Neuronal stem cell (in vitro differentiated cells): ENCODE data around the gene LRP4.

Source experiments
- DNase-seq: peaks from one replicate; pipeline ENCODE4 v3.0.0-alpha.2; 2013; ENCODE audit warnings: low spot score
- H2AFZ ChIP-seq: one replicate; pipeline ENCODE4 v1.6.1; 2013; ENCODE audit warnings: mild to moderate bottlenecking, low read length, inconsistent platforms
- H2AK5ac ChIP-seq: 2 replicates; pipeline ENCODE4 v1.6.1; 2013; ENCODE audit warnings: low read depth, mild to moderate bottlenecking, inconsistent platforms, low read length, moderate library complexity, mixed read lengths
- H2BK120ac ChIP-seq: 2 replicates; pipeline ENCODE4 v1.6.1; 2013; ENCODE audit warnings: low read depth, mild to moderate bottlenecking, inconsistent platforms, low read length, moderate library complexity, mixed read lengths
- H2BK12ac ChIP-seq: one replicate; pipeline ENCODE4 v1.6.1; 2013; ENCODE audit warnings: low read length, inconsistent platforms
- H2BK15ac ChIP-seq: 2 replicates; pipeline ENCODE4 v1.6.1; 2013; ENCODE audit warnings: mild to moderate bottlenecking, low read length, inconsistent platforms, mixed read lengths
- H2BK5ac ChIP-seq: one replicate; pipeline ENCODE4 v1.6.1; 2013; ENCODE audit warnings: inconsistent platforms, mild to moderate bottlenecking, low read length, moderate library complexity
- H3K14ac ChIP-seq: one replicate; pipeline ENCODE4 v1.6.1; 2013; ENCODE audit warnings: low read length, inconsistent platforms
- H3K18ac ChIP-seq: 2 replicates; pipeline ENCODE4 v1.6.1; 2013; ENCODE audit warnings: low read length, inconsistent platforms
- H3K23ac ChIP-seq: 2 replicates; pipeline ENCODE4 v1.6.1; 2013; ENCODE audit warnings: low read depth, mild to moderate bottlenecking, mixed read lengths, low read length, inconsistent platforms; ENCODE audit not compliant: poor library complexity
- H3K27ac ChIP-seq: replicated peaks from 3 replicates; pipeline ENCODE4 v1.5.1; 2013; ENCODE audit warnings: low read length, inconsistent platforms
- H3K27me3 ChIP-seq, 3 experiments: 2 replicates each; pipeline ENCODE4 v1.6.1; 2013; ENCODE audit warnings: low read length in 3 of 3, mild to moderate bottlenecking in 2 of 3, inconsistent platforms in 1 of 3, low read depth in 1 of 3, mixed read lengths in 1 of 3, moderate library complexity in 1 of 3; ENCODE audit not compliant: control insufficient read depth in 3 of 3, insufficient read depth in 3 of 3
- H3K36me3 ChIP-seq, 2 donors: replicated peaks in 1 of 2; 2 replicates each; pipeline ENCODE4 v1.6.1; 2013; ENCODE audit warnings: low read length in 2 of 2; ENCODE audit not compliant: control insufficient read depth in 2 of 2, insufficient read depth in 2 of 2
- H3K4ac ChIP-seq: 2 replicates; pipeline ENCODE4 v1.6.1; 2013; ENCODE audit warnings: inconsistent platforms, mild to moderate bottlenecking, low read length, moderate library complexity
- H3K4me1 ChIP-seq, 2 donors: 1 replicate in 1 of 2; 2 replicates in 1 of 2; pipeline ENCODE4 v1.6.1; 2013; ENCODE audit warnings: low read length in 2 of 2, low read depth in 1 of 2; ENCODE audit not compliant: control insufficient read depth in 2 of 2, insufficient read depth in 1 of 2
- H3K4me2 ChIP-seq: one replicate; pipeline ENCODE4 v1.6.1; 2013; ENCODE audit warnings: mild to moderate bottlenecking, low read length, inconsistent platforms; ENCODE audit not compliant: insufficient read depth, poor library complexity, severe bottlenecking
- H3K4me3 ChIP-seq, 2 donors: 2 replicates each; pipeline ENCODE4 v1.5.1; 2013; ENCODE audit warnings: low read length in 2 of 2, mild to moderate bottlenecking in 2 of 2, inconsistent platforms in 1 of 2, moderate library complexity in 1 of 2
- H3K79me1 ChIP-seq: one replicate; pipeline ENCODE4 v1.6.1; 2013; ENCODE audit warnings: low read depth, mild to moderate bottlenecking, inconsistent platforms, low read length, moderate library complexity
- H3K9ac ChIP-seq: one replicate; pipeline ENCODE4 v1.6.1; 2013; ENCODE audit warnings: mild to moderate bottlenecking, low read depth, low read length, inconsistent platforms; ENCODE audit not compliant: poor library complexity
- H3K9me3 ChIP-seq, 2 donors: replicated peaks in 1 of 2; 2 replicates each; pipeline versions ENCODE3 to v1.6.1; 2013; ENCODE audit warnings: low read length in 2 of 2, mild to moderate bottlenecking in 2 of 2, inconsistent platforms in 1 of 2, low read depth in 1 of 2, mixed read lengths in 1 of 2, moderate library complexity in 1 of 2; ENCODE audit not compliant: control insufficient read depth in 2 of 2, insufficient read depth in 1 of 2
- H4K8ac ChIP-seq: one replicate; pipeline ENCODE4 v1.6.1; 2013; ENCODE audit warnings: low read depth, mild to moderate bottlenecking, inconsistent platforms, low read length, moderate library complexity
- H4K91ac ChIP-seq: one replicate; pipeline ENCODE4 v1.6.1; 2013; ENCODE audit warnings: low read length, low read depth, mild to moderate bottlenecking, inconsistent platforms; ENCODE audit not compliant: poor library complexity
- WGBS, 2 donors: extraction: QIAGEN DNeasy Blood & Tissue Kit; methylation state at CpG; one replicate each; pipeline ENCODE4 v1.1.7; 2013; ENCODE audit warnings: missing lambda C conversion rate in 2 of 2, mixed read lengths in 1 of 2; ENCODE audit not compliant: insufficient read length in 2 of 2, insufficient replicate concordance in 1 of 2; ENCODE audit errors: extremely low coverage in 2 of 2; 5-methylcytosine and 5-hydroxymethylcytosine counted together

LRP4 gene

GRCh38 chr11:46953093-46953492 lies 34.7 kb upstream of the LRP4 start:
- H3K79me1 ChIP-seq, result peaks cover 2% of the 10 kb centered on the region
- peaks cover 0 to 30% of the 10 kb centered on the region in 2 donors for H3K36me3 ChIP-seq
- no peak overlapping the region for H3K18ac ChIP-seq
- no peak overlapping the region for H2BK12ac ChIP-seq
- no peak overlapping the region for H2AK5ac ChIP-seq
- H4K8ac ChIP-seq, result no peak overlapping the region
- no peak overlapping the region for H3K27ac ChIP-seq
- no peak overlapping the region for H3K14ac ChIP-seq
- no peak overlapping the region for H2BK15ac ChIP-seq
- H3K4ac ChIP-seq, result no peak overlapping the region
- WGBS, 2 donors, result 100% methylated on average over 3 of the region's 5 CpGs; no CpG with 5 or more reads in 1 of the 2 donors
- H2BK120ac ChIP-seq, result no peak overlapping the region
- H2BK5ac ChIP-seq, result no peak overlapping the region
- no peak overlapping the region for H4K91ac ChIP-seq
- no peaks in the 10 kb centered on the region for H3K27me3 ChIP-seq
- H3K9ac ChIP-seq, result no peak overlapping the region
- H3K9me3 ChIP-seq, result no peaks in the 10 kb centered on the region
- no peak for DNase-seq
- no peak overlapping the region for H3K4me3 ChIP-seq
- no peak overlapping the region for H3K4me2 ChIP-seq
- no peak overlapping the region for H2AFZ ChIP-seq
- no peak overlapping the region for H3K23ac ChIP-seq
- peaks cover 5 to 14% of the 10 kb centered on the region in 2 donors for H3K4me1 ChIP-seq

- H3K36me3 ChIP-seq, result peaks cover 0 to 30% of the 10 kb centered on the region in 2 donors
- no peak overlapping the region for H3K4me2 ChIP-seq
- H3K18ac ChIP-seq, result no peak overlapping the region
- H3K4ac ChIP-seq, result no peak overlapping the region
- no peak overlapping the region for H2BK15ac ChIP-seq
- no peak for DNase-seq
- H3K79me1 ChIP-seq, result peaks cover 2% of the 10 kb centered on the region
- H3K23ac ChIP-seq, result no peak overlapping the region
- no peak overlapping the region for H3K9ac ChIP-seq
- H2BK5ac ChIP-seq, result no peak overlapping the region
- H2AK5ac ChIP-seq, result no peak overlapping the region
- H3K14ac ChIP-seq, result no peak overlapping the region
- H4K8ac ChIP-seq, result no peak overlapping the region
- no CpG with 5 or more reads among the region's 2 CpGs for WGBS, 2 donors
- no peak overlapping the region for H2BK120ac ChIP-seq
- H2BK12ac ChIP-seq, result no peak overlapping the region
- H3K4me1 ChIP-seq, result peaks cover 8 to 19% of the 10 kb centered on the region in 2 donors
- peak overlapping the region; percentile 26 for H3K27ac ChIP-seq
- no peaks in the 10 kb centered on the region for H3K9me3 ChIP-seq
- no peak overlapping the region for H2AFZ ChIP-seq
- H3K4me3 ChIP-seq, result no peak overlapping the region
- no peak overlapping the region for H4K91ac ChIP-seq
- no peaks in the 10 kb centered on the region for H3K27me3 ChIP-seq
Measured at GRCh38 chr11:46952553-46952952, 34.2 kb upstream of the LRP4 start.

- H3K4me1 ChIP-seq, result peaks cover 12 to 21% of the 10 kb centered on the region in 2 donors
- H2BK12ac ChIP-seq, result no peak overlapping the region
- H3K9ac ChIP-seq, result no peak overlapping the region
- H3K27ac ChIP-seq, result peak overlapping the region; percentile 26
- no peak overlapping the region for H3K14ac ChIP-seq
- no peaks in the 10 kb centered on the region for H3K27me3 ChIP-seq
- H4K8ac ChIP-seq, result no peak overlapping the region
- no peak overlapping the region for H3K18ac ChIP-seq
- H2BK15ac ChIP-seq, result no peak overlapping the region
- peak; percentile 31 for DNase-seq
- H3K23ac ChIP-seq, result no peak overlapping the region
- no peak overlapping the region for H4K91ac ChIP-seq
- H3K9me3 ChIP-seq, result no peaks in the 10 kb centered on the region
- H3K4ac ChIP-seq, result no peak overlapping the region
- H2AFZ ChIP-seq, result no peak overlapping the region
- no peak overlapping the region for H2BK5ac ChIP-seq
- H3K4me3 ChIP-seq, result no peak overlapping the region
- H3K79me1 ChIP-seq, result peaks cover 2% of the 10 kb centered on the region
- WGBS, 2 donors, result no CpG with 5 or more reads among the region's 1 CpG
- peaks cover 0 to 26% of the 10 kb centered on the region in 2 donors for H3K36me3 ChIP-seq
- no peak overlapping the region for H2AK5ac ChIP-seq
- H3K4me2 ChIP-seq, result no peak overlapping the region
- H2BK120ac ChIP-seq, result no peak overlapping the region
Measured at GRCh38 chr11:46951864-46952263, 33.5 kb upstream of the LRP4 start.

GRCh38 chr11:46949297-46949696 lies 30.9 kb upstream of the LRP4 start:
- Histone ChIP-seq H3K4me3 (no peak overlapping the region), H3K79me1 (no peaks in the 10 kb centered on the region), H3K4ac (no peak overlapping the region), H2BK120ac (no peak overlapping the region), H2BK12ac (no peak overlapping the region), H3K4me1 (peaks cover 12 to 21% of the 10 kb centered on the region in 2 donors), H4K91ac (no peak overlapping the region), H3K4me2 (no peak overlapping the region), H3K23ac (no peak overlapping the region), H3K27me3 (no peaks in the 10 kb centered on the region), H2BK15ac (no peak overlapping the region), H2AK5ac (no peak overlapping the region), H3K18ac (no peak overlapping the region), H3K14ac (no peak overlapping the region), H3K36me3 (peaks cover 0 to 22% of the 10 kb centered on the region in 2 donors), H3K9me3 (no peaks in the 10 kb centered on the region), H4K8ac (no peak overlapping the region), H2AFZ (no peak overlapping the region), H3K9ac (no peak overlapping the region), H3K27ac (no peak overlapping the region), H2BK5ac (no peak overlapping the region)
- no peak for DNase-seq
- no CpG with 5 or more reads among the region's 1 CpG for WGBS, 2 donors
